GM12878 (cell line): ENCODE measurements around the gene HBZ. TPM values are rescaled to one million over a fixed set of nuclear protein-coding genes. Genes with fewer than 3 reads are reported as not detected.

Source experiments
- ATAC-seq: fragments of 200-7000 bp; cut with Tn5 transposase; 3 replicates; pipeline ENCODE4 v1.9.1; 2020; ENCODE audit warnings: mild to moderate bottlenecking, moderate library complexity
- BruUV-seq: library from RNA; stranded (reverse); fragments of 400-500 nt; replicated peaks from 2 replicates; lab custom pipeline; 2021; lab: Mats Ljungman, UMichigan
- CTCF ChIA-PET: fragments of 300-600 bp; sonication (Branson Sonifier 250); formaldehyde crosslinking; extraction: SDS; loops from one replicate; lab custom pipeline; 2021; ENCODE audit warnings: inconsistent platforms; lab: Yijun Ruan, JAX
- POLR2A ChIA-PET: fragments of 350-600 bp; formaldehyde crosslinking; extraction: SDS; loops from one replicate; lab custom pipeline; 2021; ENCODE audit warnings: inconsistent platforms; lab: Charles Lee
- RAD21 ChIA-PET: fragments of 300-600 bp; sonication (Branson Sonifier 250); formaldehyde crosslinking; loops from one replicate; lab custom pipeline; 2023; ENCODE audit warnings: antibody characterized with exemption; ENCODE audit not compliant: unreplicated experiment; lab: Charles Lee
- SMC1A ChIA-PET: fragments of 300-600 bp; sonication (Branson Sonifier 250); formaldehyde crosslinking; loops from one replicate; lab custom pipeline; 2023; ENCODE audit not compliant: unreplicated experiment, uncharacterized antibody; lab: Charles Lee
- DNase-seq: peaks from one replicate; pipeline ENCODE4 v3.0.0-alpha.2; 2011; ENCODE audit warnings: low read depth, low spot score
- FAIRE-seq: peaks from 3 replicates; lab custom pipeline; 2011; peaks lifted over from hg19 to GRCh38; lab: Jason Lieb, UNC
- H2AFZ ChIP-seq: 2 replicates; pipeline ENCODE4 v1.6.0; 2011; ENCODE audit warnings: low read depth, low read length, control low read depth; ENCODE audit not compliant: control insufficient read depth
- H3K27ac ChIP-seq: 2 replicates; pipeline ENCODE4 v1.5.1; 2011; ENCODE audit warnings: control low read depth; ENCODE audit not compliant: control insufficient read depth, insufficient read depth
- H3K27me3 ChIP-seq, 2 experiments: replicated peaks in 1 of 2; 2 replicates each; pipeline versions ENCODE4 v1.6.0 to v1.6.1; 2011; ENCODE audit warnings: low read length in 1 of 2; ENCODE audit not compliant: control insufficient read depth in 2 of 2, insufficient read depth in 2 of 2
- H3K36me3 ChIP-seq, 2 experiments: 2 replicates each; pipeline ENCODE4 v1.5.1; 2011; ENCODE audit warnings: low read length in 1 of 2; ENCODE audit not compliant: control insufficient read depth in 2 of 2, insufficient read depth in 2 of 2
- H3K4me1 ChIP-seq: 2 replicates; pipeline ENCODE4 v1.6.1; 2011; ENCODE audit warnings: mild to moderate bottlenecking, low read length, moderate library complexity, mixed read lengths; ENCODE audit not compliant: control insufficient read depth, insufficient read depth
- H3K4me2 ChIP-seq: 2 replicates; pipeline ENCODE4 v1.6.0; 2011; ENCODE audit warnings: control low read depth; ENCODE audit not compliant: control insufficient read depth, insufficient read depth
- H3K4me3 ChIP-seq: fragments of 200-600 bp; sonication (generic); 2 replicates; pipeline ENCODE4 v1.5.1; 2016
- H3K79me2 ChIP-seq: 2 replicates; pipeline ENCODE4 v1.6.0; 2011; ENCODE audit warnings: low read length; ENCODE audit not compliant: control insufficient read depth, insufficient read depth
- H3K9ac ChIP-seq: 2 replicates; pipeline ENCODE4 v1.8.0; 2011; ENCODE audit warnings: low read length, control low read depth, mixed read lengths; ENCODE audit not compliant: control insufficient read depth, insufficient read depth
- H3K9me3 ChIP-seq: replicated peaks from 3 replicates; pipeline ENCODE4 v1.5.1; 2011; ENCODE audit warnings: mild to moderate bottlenecking, low read length; ENCODE audit not compliant: control insufficient read depth, insufficient read depth
- H4K20me1 ChIP-seq: 2 replicates; pipeline ENCODE4 v1.6.0; 2011; ENCODE audit not compliant: control insufficient read depth, insufficient read depth
- MTA2 ChIP-seq: fragments of 450-650 bp; IDR thresholded peaks from 2 replicates; pipeline ENCODE4 v1.6.1; 2016; ENCODE audit warnings: low read depth, mild to moderate bottlenecking, moderate library complexity
- TCF12 ChIP-seq: IDR thresholded peaks from 2 replicates; pipeline ENCODE4 v1.6.1; 2011; ENCODE audit warnings: low read depth, mild to moderate bottlenecking, low read length
- ZNF274 ChIP-seq: IDR thresholded peaks from one replicate; pipeline ENCODE4 v1.8.0; 2011; ENCODE audit not compliant: insufficient read length, insufficient read depth
- WGBS: methylation state at CpG from one replicate; pipeline ENCODE4 v1.1.6; 2016; ENCODE audit warnings: low lambda C conversion rate; ENCODE audit not compliant: insufficient replicate concordance, insufficient coverage; ENCODE audit errors: missing lambda C conversion rate; 5-methylcytosine and 5-hydroxymethylcytosine counted together
- in situ Hi-C: fragments of 300-500 bp; cut with MboI; formaldehyde crosslinking; loops from 9 replicates; pipeline ENCODE4 v1.14.3; 2018; ENCODE audit warnings: mixed read lengths
- intact Hi-C: fragments of 100-400 bp; cut with micrococcal nuclease; formaldehyde crosslinking; loops from one replicate; pipeline ENCODE4 v1.14.2; 2022; ENCODE audit not compliant: unreplicated experiment
- polyA plus RNA-seq, 11 experiments: library from polyadenylated mRNA; depleted of rRNA in 4 of 11; unstranded in 6 of 11; stranded (reverse) in 5 of 11; fragments of >200 nt; fragmentation: Nextera tagmentation in 4 of 11; fragmentation: Illumina TruSeq in 1 of 11; extraction: Ambion mirVana in 4 of 11; extraction: Trizol in 1 of 11; gene quantifications; 1 replicate in 1 of 11; 2 replicates in 10 of 11; pipeline versions ENCODE4 v1.2.1 to v1.2.3, GENCODE V29; 2011 to 2016; ENCODE audit warnings: inconsistent platforms in 2 of 11, missing spikeins in 2 of 11, low read depth in 1 of 11
- total RNA-seq, 4 experiments: library from RNA; depleted of rRNA in 3 of 4; stranded (reverse); fragments of >200 nt in 3 of 4; fragmentation: Illumina TruSeq in 1 of 4; extraction: Trizol in 1 of 4; gene quantifications; 2 replicates each; pipeline versions ENCODE4 v1.2.1 to v1.2.3, GENCODE V29; 2013 to 2021
- TF ChIP-seq, protein P1 (sequence below): IDR thresholded peaks from 2 replicates; pipeline ENCODE4 v1.6.1; 2012; ENCODE audit warnings: mild to moderate bottlenecking, low read depth, low read length

HBZ gene
- total and polyA plus RNA-seq, 10 of the 15 experiments (the other 5 are each of a cell fraction or from before 2014, with no cell fraction given) = 0.49 TPM; not detected in 9

DNA sequence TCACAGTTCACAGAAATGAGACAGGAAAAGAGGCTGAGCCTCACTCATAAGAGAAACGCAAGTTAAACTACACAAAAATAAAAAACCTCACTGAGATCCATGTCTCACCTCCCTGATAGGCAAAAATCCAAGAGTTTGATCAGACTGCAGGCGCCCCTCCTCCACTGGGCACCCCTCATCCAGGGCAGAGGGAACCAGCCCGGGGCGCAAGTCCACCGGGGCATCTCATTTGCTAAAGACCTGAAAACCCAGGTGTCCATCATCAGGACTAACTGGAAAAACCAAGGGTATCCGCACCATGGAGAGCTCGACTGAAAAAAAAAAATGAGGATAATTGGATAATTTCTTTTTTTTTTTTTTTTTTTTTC lies 2.6 kb downstream of the HBZ start:
- H3K36me3 ChIP-seq = no peaks in the 10 kb centered on the region
- in situ Hi-C loops (no loop called here), intact Hi-C loops (no loop called here)
- no peak for TF ChIP-seq MTA2
- TF ChIP-seq, protein P1, sequence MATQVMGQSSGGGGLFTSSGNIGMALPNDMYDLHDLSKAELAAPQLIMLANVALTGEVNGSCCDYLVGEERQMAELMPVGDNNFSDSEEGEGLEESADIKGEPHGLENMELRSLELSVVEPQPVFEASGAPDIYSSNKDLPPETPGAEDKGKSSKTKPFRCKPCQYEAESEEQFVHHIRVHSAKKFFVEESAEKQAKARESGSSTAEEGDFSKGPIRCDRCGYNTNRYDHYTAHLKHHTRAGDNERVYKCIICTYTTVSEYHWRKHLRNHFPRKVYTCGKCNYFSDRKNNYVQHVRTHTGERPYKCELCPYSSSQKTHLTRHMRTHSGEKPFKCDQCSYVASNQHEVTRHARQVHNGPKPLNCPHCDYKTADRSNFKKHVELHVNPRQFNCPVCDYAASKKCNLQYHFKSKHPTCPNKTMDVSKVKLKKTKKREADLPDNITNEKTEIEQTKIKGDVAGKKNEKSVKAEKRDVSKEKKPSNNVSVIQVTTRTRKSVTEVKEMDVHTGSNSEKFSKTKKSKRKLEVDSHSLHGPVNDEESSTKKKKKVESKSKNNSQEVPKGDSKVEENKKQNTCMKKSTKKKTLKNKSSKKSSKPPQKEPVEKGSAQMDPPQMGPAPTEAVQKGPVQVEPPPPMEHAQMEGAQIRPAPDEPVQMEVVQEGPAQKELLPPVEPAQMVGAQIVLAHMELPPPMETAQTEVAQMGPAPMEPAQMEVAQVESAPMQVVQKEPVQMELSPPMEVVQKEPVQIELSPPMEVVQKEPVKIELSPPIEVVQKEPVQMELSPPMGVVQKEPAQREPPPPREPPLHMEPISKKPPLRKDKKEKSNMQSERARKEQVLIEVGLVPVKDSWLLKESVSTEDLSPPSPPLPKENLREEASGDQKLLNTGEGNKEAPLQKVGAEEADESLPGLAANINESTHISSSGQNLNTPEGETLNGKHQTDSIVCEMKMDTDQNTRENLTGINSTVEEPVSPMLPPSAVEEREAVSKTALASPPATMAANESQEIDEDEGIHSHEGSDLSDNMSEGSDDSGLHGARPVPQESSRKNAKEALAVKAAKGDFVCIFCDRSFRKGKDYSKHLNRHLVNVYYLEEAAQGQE = no peak
- TF ChIP-seq TCF12 = no peak
- TF ChIP-seq ZNF274 = no peak
- no peaks in the 10 kb centered on the region for H3K4me1 ChIP-seq
- no peak for DNase-seq
- H4K20me1 ChIP-seq = no peaks in the 10 kb centered on the region
- BruUV-seq = no TSS peak
- H3K9me3 ChIP-seq = no peaks in the 10 kb centered on the region
- no peaks in the 10 kb centered on the region for H3K79me2 ChIP-seq
- ChIA-PET POLR2A (interaction anchor here (0.6 kb wide), 1 partner anchor 14 kb away, joined by 3 read pairs; no protein-coding TSS in a partner anchor), SMC1A (no interaction called here), CTCF (interaction anchor here (1.9 kb wide), 1 partner anchor 48 kb away, joined by 6 read pairs; no protein-coding TSS in a partner anchor), RAD21 (no interaction called here)
- ATAC-seq = no peak
- no peak overlapping the region for H2AFZ ChIP-seq
- H3K27me3 ChIP-seq = peaks cover 1 to 3% of the 10 kb centered on the region in 2 experiments; a peak in 3 of 4 replicates
- 57% methylated on average over 7 of the region's 7 CpGs for WGBS
- H3K4me3 ChIP-seq = no peak overlapping the region
- FAIRE-seq = no peak
- H3K27ac ChIP-seq = no peak overlapping the region
- H3K9ac ChIP-seq = no peak overlapping the region
- H3K4me2 ChIP-seq = 0 out of 2 replicates have a peak overlapping the region, but pooled peaks have one; percentile 4
